ENCODE results near the gene THSD7B. TPM values are rescaled to one million over a fixed set of nuclear protein-coding genes. Genes with fewer than 3 reads are reported as not detected.
"Not testable (repeated sequence)": the region's sequence is repeated elsewhere in the genome, so short reads cannot be mapped to it uniquely, and the experiment has no call there.

THSD7B gene
- total RNA-seq, 1 donor from 2014 or later = 2.1 TPM

GRCh38 chr2:137547842-137548241 is 782.5 kb downstream of the THSD7B start:
- Histone ChIP-seq H3K27ac (ENCODE audit: low read depth, low read length) (no peak overlapping the region), H3K36me3 (ENCODE audit: control insufficient read depth in 3 of 3, insufficient read depth in 3 of 3, low read length in 3 of 3) (no peaks in the 10 kb centered on the region), H3K4me3 (ENCODE audit: low read length in 3 of 3) (no peak overlapping the region), H3K9me3 (ENCODE audit: control insufficient read depth in 3 of 3, low read length in 3 of 3) (no peaks in the 10 kb centered on the region), H3K27me3 (ENCODE audit: control insufficient read depth in 3 of 3, insufficient read depth in 3 of 3, low read length in 3 of 3) (no peaks in the 10 kb centered on the region), H3K4me1 (ENCODE audit: control insufficient read depth in 3 of 3, insufficient read depth in 3 of 3, low read length in 3 of 3) (no peaks in the 10 kb centered on the region), H3K9ac (ENCODE audit: low read depth in 1 of 3, low read length in 3 of 3) (no peak overlapping the region)

GRCh38 chr2:137566387-137566786 is 801.0 kb downstream of the THSD7B start:
- Histone ChIP-seq H3K27me3 (ENCODE audit: control insufficient read depth in 3 of 3, insufficient read depth in 3 of 3, low read length in 3 of 3) (no peaks in the 10 kb centered on the region), H3K36me3 (ENCODE audit: control insufficient read depth in 3 of 3, insufficient read depth in 3 of 3, low read length in 3 of 3) (no peaks in the 10 kb centered on the region), H3K4me1 (ENCODE audit: control insufficient read depth in 3 of 3, insufficient read depth in 3 of 3, low read length in 3 of 3) (no peaks in the 10 kb centered on the region), H3K27ac (ENCODE audit: low read depth, low read length) (no peak overlapping the region), H3K4me3 (ENCODE audit: low read length in 3 of 3) (no peak overlapping the region), H3K9ac (ENCODE audit: low read depth in 1 of 3, low read length in 3 of 3) (no peak overlapping the region), H3K9me3 (ENCODE audit: control insufficient read depth in 3 of 3, low read length in 3 of 3) (no peaks in the 10 kb centered on the region)

- Histone ChIP-seq H3K4me3 (ENCODE audit: low read length in 3 of 3) (no peak overlapping the region), H3K9ac (ENCODE audit: low read depth in 1 of 3, low read length in 3 of 3) (no peak overlapping the region), H3K27me3 (ENCODE audit: control insufficient read depth in 3 of 3, insufficient read depth in 3 of 3, low read length in 3 of 3) (no peaks in the 10 kb centered on the region), H3K9me3 (ENCODE audit: control insufficient read depth in 3 of 3, low read length in 3 of 3) (no peaks in the 10 kb centered on the region), H3K36me3 (ENCODE audit: control insufficient read depth in 3 of 3, insufficient read depth in 3 of 3, low read length in 3 of 3) (no peaks in the 10 kb centered on the region), H3K27ac (ENCODE audit: low read depth, low read length) (no peak overlapping the region), H3K4me1 (ENCODE audit: control insufficient read depth in 3 of 3, insufficient read depth in 3 of 3, low read length in 3 of 3) (no peaks in the 10 kb centered on the region)
Measured at GRCh38 chr2:137570484-137570883, 805.1 kb downstream of the THSD7B start.

DNA sequence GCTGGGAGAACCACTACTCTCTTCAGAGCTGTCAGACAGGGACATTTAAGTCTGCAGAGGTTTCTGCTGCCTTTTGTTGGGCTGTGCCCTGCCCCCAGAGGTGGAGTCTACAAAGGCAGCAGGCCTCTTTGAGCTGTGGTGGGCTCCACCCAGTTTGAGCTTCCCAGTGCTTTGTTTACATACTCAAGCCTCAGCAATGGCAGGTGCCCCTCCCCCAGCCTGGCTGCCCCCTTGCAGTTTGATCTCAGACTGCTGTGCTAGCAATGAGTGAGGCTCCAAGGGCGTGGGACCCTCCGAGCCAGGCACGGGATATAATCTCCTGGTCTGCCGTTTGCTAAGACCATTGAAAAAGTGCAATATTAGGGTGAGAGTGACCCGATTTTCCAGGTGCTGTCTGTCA is 822.5 kb downstream of the THSD7B start:
- not testable (repeated sequence) for H3K27ac ChIP-seq (ENCODE audit: low read depth, low read length)

GRCh38 chr2:137588578-137588977 is 823.2 kb downstream of the THSD7B start:
- not testable (repeated sequence) for H3K4me1 ChIP-seq (ENCODE audit: control insufficient read depth in 3 of 3, insufficient read depth in 3 of 3, low read length in 3 of 3); H3K9me3 ChIP-seq (ENCODE audit: control insufficient read depth in 3 of 3, low read length in 3 of 3); H3K27ac ChIP-seq (ENCODE audit: low read depth, low read length)

More for the DNA sequence above, 822.5 kb downstream of the THSD7B start:
- not testable (repeated sequence) for H3K9ac ChIP-seq (ENCODE audit: low read depth in 1 of 3, low read length in 3 of 3); H3K4me1 ChIP-seq (ENCODE audit: control insufficient read depth in 3 of 3, insufficient read depth in 3 of 3, low read length in 3 of 3); H3K9me3 ChIP-seq (ENCODE audit: control insufficient read depth in 3 of 3, low read length in 3 of 3); H3K27me3 ChIP-seq (ENCODE audit: control insufficient read depth in 3 of 3, insufficient read depth in 3 of 3, low read length in 3 of 3); H3K4me3 ChIP-seq (ENCODE audit: low read length in 3 of 3); H3K36me3 ChIP-seq (ENCODE audit: control insufficient read depth in 3 of 3, insufficient read depth in 3 of 3, low read length in 3 of 3)

GRCh38 chr2:137590102-137590501 is 824.8 kb downstream of the THSD7B start:
- no peak overlapping the region for H3K9ac ChIP-seq (ENCODE audit: low read depth in 1 of 3, low read length in 3 of 3)
- no peaks in the 10 kb centered on the region for H3K4me1 ChIP-seq (ENCODE audit: control insufficient read depth in 3 of 3, insufficient read depth in 3 of 3, low read length in 3 of 3)
- no peak overlapping the region for H3K27ac ChIP-seq (ENCODE audit: low read depth, low read length)
- H3K27me3 ChIP-seq (ENCODE audit: control insufficient read depth in 3 of 3, insufficient read depth in 3 of 3, low read length in 3 of 3) = no peaks in the 10 kb centered on the region
- no peaks in the 10 kb centered on the region for H3K9me3 ChIP-seq (ENCODE audit: control insufficient read depth in 3 of 3, low read length in 3 of 3)
- no peaks in the 10 kb centered on the region for H3K36me3 ChIP-seq (ENCODE audit: control insufficient read depth in 3 of 3, insufficient read depth in 3 of 3, low read length in 3 of 3)
- H3K4me3 ChIP-seq (ENCODE audit: low read length in 3 of 3) = no peak overlapping the region

More at GRCh38 chr2:137588578-137588977, 823.2 kb downstream of the THSD7B start:
- H3K27me3 ChIP-seq (ENCODE audit: control insufficient read depth in 3 of 3, insufficient read depth in 3 of 3, low read length in 3 of 3); H3K4me3 ChIP-seq (ENCODE audit: low read length in 3 of 3); H3K36me3 ChIP-seq (ENCODE audit: control insufficient read depth in 3 of 3, insufficient read depth in 3 of 3, low read length in 3 of 3); H3K9ac ChIP-seq (ENCODE audit: low read depth in 1 of 3, low read length in 3 of 3): not testable (repeated sequence)

- no peaks in the 10 kb centered on the region for H3K27me3 ChIP-seq (ENCODE audit: control insufficient read depth in 3 of 3, insufficient read depth in 3 of 3, low read length in 3 of 3)
- H3K27ac ChIP-seq (ENCODE audit: low read depth, low read length) = no peak overlapping the region
- H3K9ac ChIP-seq (ENCODE audit: low read depth in 1 of 3, low read length in 3 of 3) = no peak overlapping the region
- H3K4me1 ChIP-seq (ENCODE audit: control insufficient read depth in 3 of 3, insufficient read depth in 3 of 3, low read length in 3 of 3) = no peaks in the 10 kb centered on the region
- H3K36me3 ChIP-seq (ENCODE audit: control insufficient read depth in 3 of 3, insufficient read depth in 3 of 3, low read length in 3 of 3) = no peaks in the 10 kb centered on the region
- no peaks in the 10 kb centered on the region for H3K9me3 ChIP-seq (ENCODE audit: control insufficient read depth in 3 of 3, low read length in 3 of 3)
- H3K4me3 ChIP-seq (ENCODE audit: low read length in 3 of 3) = no peak overlapping the region
Measured at GRCh38 chr2:137607722-137608318, 842.5 kb downstream of the THSD7B start.

- Histone ChIP-seq H3K9ac (ENCODE audit: low read depth in 1 of 3, low read length in 3 of 3) (no peak overlapping the region), H3K27me3 (ENCODE audit: control insufficient read depth in 3 of 3, insufficient read depth in 3 of 3, low read length in 3 of 3) (no peaks in the 10 kb centered on the region), H3K4me1 (ENCODE audit: control insufficient read depth in 3 of 3, insufficient read depth in 3 of 3, low read length in 3 of 3) (no peaks in the 10 kb centered on the region), H3K27ac (ENCODE audit: low read depth, low read length) (no peak overlapping the region), H3K36me3 (ENCODE audit: control insufficient read depth in 3 of 3, insufficient read depth in 3 of 3, low read length in 3 of 3) (no peaks in the 10 kb centered on the region), H3K9me3 (ENCODE audit: control insufficient read depth in 3 of 3, low read length in 3 of 3) (no peaks in the 10 kb centered on the region), H3K4me3 (ENCODE audit: low read length in 3 of 3) (no peak overlapping the region)
Measured at GRCh38 chr2:137638932-137639331, 873.6 kb downstream of the THSD7B start.

DNA sequence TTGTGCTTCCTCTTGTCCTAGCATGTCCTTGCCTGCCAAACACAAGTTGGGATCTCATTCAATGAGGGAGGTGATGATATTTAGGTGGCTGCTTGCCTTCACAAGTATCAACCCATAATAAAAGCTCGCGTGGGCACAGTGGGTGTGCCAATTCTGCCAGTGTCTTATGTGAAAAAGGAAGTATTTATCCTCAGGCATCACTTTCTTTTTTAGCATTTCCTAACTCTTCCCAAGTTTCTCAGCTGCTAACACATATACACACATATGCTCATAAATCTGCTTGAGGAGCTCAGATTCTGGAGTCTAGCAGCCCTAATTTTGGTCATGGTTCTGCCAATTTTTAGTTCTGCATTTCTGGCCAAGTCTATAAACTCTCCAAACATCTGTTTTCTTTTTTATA is 879.4 kb downstream of the THSD7B start:
- no peak overlapping the region for H3K4me3 ChIP-seq (ENCODE audit: low read length in 3 of 3)
- no peaks in the 10 kb centered on the region for H3K9me3 ChIP-seq (ENCODE audit: control insufficient read depth in 3 of 3, low read length in 3 of 3)
- H3K4me1 ChIP-seq (ENCODE audit: control insufficient read depth in 3 of 3, insufficient read depth in 3 of 3, low read length in 3 of 3) = peaks cover 0 to 2% (median 0%) of the 10 kb centered on the region in 3 donors
- H3K27ac ChIP-seq (ENCODE audit: low read depth, low read length) = no peak overlapping the region
- H3K9ac ChIP-seq (ENCODE audit: low read depth in 1 of 3, low read length in 3 of 3) = no peak overlapping the region
- no peaks in the 10 kb centered on the region for H3K27me3 ChIP-seq (ENCODE audit: control insufficient read depth in 3 of 3, insufficient read depth in 3 of 3, low read length in 3 of 3)
- H3K36me3 ChIP-seq (ENCODE audit: control insufficient read depth in 3 of 3, insufficient read depth in 3 of 3, low read length in 3 of 3) = no peaks in the 10 kb centered on the region

- no peak overlapping the region for H3K9ac ChIP-seq (ENCODE audit: low read depth in 1 of 3, low read length in 3 of 3)
- no peaks in the 10 kb centered on the region for H3K9me3 ChIP-seq (ENCODE audit: control insufficient read depth in 3 of 3, low read length in 3 of 3)
- H3K4me3 ChIP-seq (ENCODE audit: low read length in 3 of 3) = no peak overlapping the region
- no peak overlapping the region for H3K27ac ChIP-seq (ENCODE audit: low read depth, low read length)
- H3K27me3 ChIP-seq (ENCODE audit: control insufficient read depth in 3 of 3, insufficient read depth in 3 of 3, low read length in 3 of 3) = no peaks in the 10 kb centered on the region
- H3K36me3 ChIP-seq (ENCODE audit: control insufficient read depth in 3 of 3, insufficient read depth in 3 of 3, low read length in 3 of 3) = no peaks in the 10 kb centered on the region
- no peaks in the 10 kb centered on the region for H3K4me1 ChIP-seq (ENCODE audit: control insufficient read depth in 3 of 3, insufficient read depth in 3 of 3, low read length in 3 of 3)
Measured at GRCh38 chr2:137654046-137654445, 888.7 kb downstream of the THSD7B start.
